IPS-20b (cell line): ENCODE measurements around the gene RAD51B.

Experiments
- H3K27ac ChIP-seq: one replicate; pipeline ENCODE4 v1.5.1; 2013; ENCODE audit warnings: low read length
- H3K27me3 ChIP-seq: 2 replicates; pipeline ENCODE4 v1.6.1; 2013; ENCODE audit warnings: mild to moderate bottlenecking, low read length, inconsistent platforms; ENCODE audit not compliant: insufficient read depth
- H3K36me3 ChIP-seq: 2 replicates; pipeline ENCODE4 v1.6.1; 2013; ENCODE audit warnings: low read depth, mild to moderate bottlenecking, inconsistent platforms, low read length, moderate library complexity; ENCODE audit not compliant: insufficient read depth
- H3K4me1 ChIP-seq: 2 replicates; pipeline ENCODE4 v1.6.1; 2013; ENCODE audit warnings: mild to moderate bottlenecking, control low read depth, inconsistent platforms, low read length, moderate library complexity; ENCODE audit not compliant: insufficient read depth
- H3K4me3 ChIP-seq: 2 replicates; pipeline ENCODE4 v1.5.1; 2013; ENCODE audit warnings: mild to moderate bottlenecking, low read length, inconsistent platforms
- H3K9ac ChIP-seq: 2 replicates; pipeline ENCODE4 v1.6.1; 2013; ENCODE audit warnings: low read depth, mild to moderate bottlenecking, inconsistent platforms, low read length, moderate library complexity
- H3K9me3 ChIP-seq: 2 replicates; pipeline ENCODE4 v1.6.1; 2013; ENCODE audit warnings: mild to moderate bottlenecking, low read depth, low read length, inconsistent platforms; ENCODE audit not compliant: insufficient read depth

The RAD51B gene

DNA sequence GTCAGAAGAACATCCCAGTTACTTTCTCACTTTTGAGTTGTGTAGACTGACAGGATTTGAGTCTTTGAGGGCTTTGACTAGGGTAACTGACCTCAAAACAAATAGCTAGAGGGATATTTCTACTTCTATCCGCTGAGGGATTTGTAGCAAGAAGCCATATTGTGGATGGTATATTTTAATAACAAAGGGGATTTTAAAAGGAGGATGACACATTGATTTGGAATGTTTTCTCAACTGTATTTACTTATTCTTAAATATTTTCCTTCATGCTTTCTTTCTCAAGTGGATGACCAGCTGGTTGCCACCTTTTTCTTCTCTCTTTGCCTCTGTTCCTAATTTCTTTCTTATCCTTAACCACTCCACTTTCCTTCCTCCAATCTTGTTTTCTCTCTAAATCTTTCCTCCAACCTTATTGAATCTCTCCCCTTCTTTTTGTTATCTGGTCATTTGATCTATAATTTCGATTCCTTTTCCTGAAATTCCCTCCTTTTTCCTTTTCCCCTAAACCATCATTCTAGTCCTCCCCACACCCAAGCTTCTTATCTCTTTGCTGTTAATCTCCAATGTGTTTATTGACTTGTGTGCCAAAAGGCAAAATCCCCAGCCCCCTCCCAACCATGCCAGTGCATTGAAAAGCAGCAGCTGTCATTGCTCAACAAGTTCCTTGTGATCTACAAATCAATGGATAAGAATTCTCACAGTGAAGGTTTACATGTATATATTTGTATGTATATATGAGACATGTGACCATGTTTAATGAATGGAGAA lies 411.6 kb downstream of the RAD51B start:
- Histone ChIP-seq H3K36me3 (no peaks in the 10 kb centered on the region), H3K4me1 (peaks cover 33% of the 10 kb centered on the region), H3K27me3 (no peaks in the 10 kb centered on the region), H3K4me3 (peak overlapping the region; percentile 19; the same call in 1 of the 2 replicates), H3K9me3 (no peaks in the 10 kb centered on the region), H3K27ac (no peak overlapping the region), H3K9ac (peak overlapping the region; percentile 45)

DNA sequence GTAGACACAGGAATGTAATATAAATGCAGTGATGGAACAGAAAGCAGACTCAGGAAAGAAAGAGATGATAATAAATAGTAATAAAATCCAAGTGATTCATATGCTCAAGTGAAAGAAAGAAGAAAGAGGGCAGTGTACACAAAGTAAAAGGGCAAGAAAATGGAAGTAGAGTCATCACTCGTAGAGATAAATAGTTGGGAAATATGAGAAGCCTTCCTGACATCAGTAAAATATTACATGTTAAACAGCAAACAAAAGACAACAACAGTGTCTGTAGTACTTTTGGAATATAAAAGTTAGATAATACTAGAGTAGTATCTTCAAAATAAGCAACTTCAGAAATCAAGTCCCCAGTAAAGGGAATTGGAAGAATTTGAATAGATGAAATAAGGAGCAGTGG lies 412.3 kb downstream of the RAD51B start:
- Histone ChIP-seq H3K4me1 (peaks cover 33% of the 10 kb centered on the region), H3K4me3 (peak overlapping the region; percentile 19; the same call in 1 of the 2 replicates), H3K27me3 (no peaks in the 10 kb centered on the region), H3K36me3 (no peaks in the 10 kb centered on the region), H3K9ac (peak overlapping the region; percentile 45; the same call in 1 of the 2 replicates), H3K9me3 (no peaks in the 10 kb centered on the region), H3K27ac (peak overlapping the region; percentile 25)

GRCh38 chr14:68232300-68233055 lies 412.9 kb downstream of the RAD51B start:
- H3K4me1 ChIP-seq: peaks cover 33% of the 10 kb centered on the region
- no peak overlapping the region for H3K4me3 ChIP-seq
- no peaks in the 10 kb centered on the region for H3K27me3 ChIP-seq
- peak overlapping the region; percentile 4; the same call in 1 of the 2 replicates for H3K9ac ChIP-seq
- no peaks in the 10 kb centered on the region for H3K36me3 ChIP-seq
- no peaks in the 10 kb centered on the region for H3K9me3 ChIP-seq
- H3K27ac ChIP-seq: peak overlapping the region; percentile 25

- Histone ChIP-seq H3K27me3 (no peaks in the 10 kb centered on the region), H3K36me3 (no peaks in the 10 kb centered on the region), H3K9ac (no peak overlapping the region; the same call in 1 of the 2 replicates), H3K27ac (peak overlapping the region; percentile 25), H3K9me3 (no peaks in the 10 kb centered on the region), H3K4me1 (peaks cover 33% of the 10 kb centered on the region), H3K4me3 (no peak overlapping the region)
These were observed 413.7 kb downstream of the RAD51B start for GRCh38 chr14:68233101-68233784.

GRCh38 chr14:68234101-68234905 lies 414.7 kb downstream of the RAD51B start:
- Histone ChIP-seq H3K9ac (no peak overlapping the region), H3K27me3 (no peaks in the 10 kb centered on the region), H3K9me3 (no peaks in the 10 kb centered on the region), H3K27ac (no peak overlapping the region), H3K4me1 (peaks cover 33% of the 10 kb centered on the region), H3K36me3 (no peaks in the 10 kb centered on the region), H3K4me3 (no peak overlapping the region)

- no peaks in the 10 kb centered on the region for H3K9me3 ChIP-seq
- no peaks in the 10 kb centered on the region for H3K27me3 ChIP-seq
- H3K27ac ChIP-seq: no peak overlapping the region
- no peak overlapping the region for H3K4me3 ChIP-seq
- no peak overlapping the region for H3K9ac ChIP-seq
- H3K4me1 ChIP-seq: peaks cover 29% of the 10 kb centered on the region
- H3K36me3 ChIP-seq: no peaks in the 10 kb centered on the region
These were observed 415.4 kb downstream of the RAD51B start for GRCh38 chr14:68235011-68235410.

DNA sequence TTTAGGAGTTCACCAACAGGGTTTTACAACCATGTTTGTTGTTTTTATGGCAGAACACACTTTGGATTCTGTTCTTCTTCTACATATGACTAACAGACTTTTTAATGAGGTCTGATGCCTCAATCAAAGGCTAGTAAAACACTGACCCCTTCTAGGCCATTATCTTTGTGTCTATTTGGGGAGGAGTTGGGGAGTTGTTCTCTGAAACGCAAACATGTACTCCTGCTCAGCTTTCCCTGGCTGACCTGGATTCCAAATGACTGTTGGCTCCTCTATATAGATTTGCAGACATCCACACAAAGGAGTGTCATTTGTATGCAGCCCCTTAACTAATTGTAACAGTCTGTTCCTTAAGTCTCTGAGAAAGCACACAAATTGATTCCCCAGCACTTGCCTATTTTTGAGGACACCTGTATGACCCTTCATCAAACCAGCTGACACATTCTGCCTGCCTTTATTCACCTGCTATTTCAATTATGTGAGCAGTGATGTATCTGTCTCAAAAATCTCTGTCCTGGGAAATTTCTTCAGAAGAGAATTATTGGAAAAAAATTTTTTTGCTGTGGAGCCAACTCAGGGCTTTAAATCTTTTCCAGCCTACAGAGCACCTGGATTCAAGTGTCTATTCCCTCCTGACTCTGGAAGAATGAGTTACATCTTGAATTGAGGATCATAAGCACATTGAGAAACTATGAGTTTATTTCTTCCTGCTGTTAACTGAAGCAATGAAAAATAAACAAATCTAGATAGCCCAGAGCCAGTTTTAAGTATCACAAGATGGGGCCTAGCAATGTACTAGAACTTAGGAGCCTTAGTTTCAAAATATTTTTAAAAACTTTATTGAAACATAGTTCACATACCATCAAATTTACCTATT lies 417.2 kb downstream of the RAD51B start:
- Histone ChIP-seq H3K27me3 (no peaks in the 10 kb centered on the region), H3K4me1 (peaks cover 12% of the 10 kb centered on the region), H3K9ac (no peak overlapping the region), H3K36me3 (no peaks in the 10 kb centered on the region), H3K4me3 (no peak overlapping the region), H3K27ac (no peak overlapping the region), H3K9me3 (no peaks in the 10 kb centered on the region)

GRCh38 chr14:68238551-68238950 lies 419.0 kb downstream of the RAD51B start:
- Histone ChIP-seq H3K9ac (no peak overlapping the region), H3K27ac (no peak overlapping the region), H3K27me3 (no peaks in the 10 kb centered on the region), H3K4me1 (peaks cover 2% of the 10 kb centered on the region; the same call in 1 of the 2 replicates), H3K36me3 (no peaks in the 10 kb centered on the region), H3K4me3 (no peak overlapping the region), H3K9me3 (no peaks in the 10 kb centered on the region)

DNA sequence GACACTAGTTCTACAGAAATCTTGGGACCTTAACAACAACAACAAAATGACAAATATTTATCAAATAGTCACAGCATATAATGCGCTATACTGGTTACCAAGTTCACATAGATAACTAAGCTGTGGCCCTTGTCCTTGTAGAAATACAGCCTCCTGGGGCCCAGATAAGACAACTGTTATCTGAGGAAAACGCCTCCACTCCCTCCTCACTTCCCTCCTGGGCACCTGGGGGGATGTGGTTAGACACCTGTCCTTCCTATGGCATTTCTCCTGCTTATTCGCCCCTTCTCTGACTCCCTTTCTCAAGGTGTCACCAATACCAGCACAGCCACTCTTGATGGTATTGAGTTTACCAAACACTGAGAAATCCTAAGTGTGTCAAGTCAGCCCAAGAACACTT lies 419.4 kb downstream of the RAD51B start:
- Histone ChIP-seq H3K9me3 (no peaks in the 10 kb centered on the region), H3K27me3 (no peaks in the 10 kb centered on the region), H3K4me1 (peaks cover 6% of the 10 kb centered on the region; the same call in 1 of the 2 replicates), H3K9ac (no peak overlapping the region), H3K36me3 (no peaks in the 10 kb centered on the region), H3K27ac (no peak overlapping the region), H3K4me3 (no peak overlapping the region)

DNA sequence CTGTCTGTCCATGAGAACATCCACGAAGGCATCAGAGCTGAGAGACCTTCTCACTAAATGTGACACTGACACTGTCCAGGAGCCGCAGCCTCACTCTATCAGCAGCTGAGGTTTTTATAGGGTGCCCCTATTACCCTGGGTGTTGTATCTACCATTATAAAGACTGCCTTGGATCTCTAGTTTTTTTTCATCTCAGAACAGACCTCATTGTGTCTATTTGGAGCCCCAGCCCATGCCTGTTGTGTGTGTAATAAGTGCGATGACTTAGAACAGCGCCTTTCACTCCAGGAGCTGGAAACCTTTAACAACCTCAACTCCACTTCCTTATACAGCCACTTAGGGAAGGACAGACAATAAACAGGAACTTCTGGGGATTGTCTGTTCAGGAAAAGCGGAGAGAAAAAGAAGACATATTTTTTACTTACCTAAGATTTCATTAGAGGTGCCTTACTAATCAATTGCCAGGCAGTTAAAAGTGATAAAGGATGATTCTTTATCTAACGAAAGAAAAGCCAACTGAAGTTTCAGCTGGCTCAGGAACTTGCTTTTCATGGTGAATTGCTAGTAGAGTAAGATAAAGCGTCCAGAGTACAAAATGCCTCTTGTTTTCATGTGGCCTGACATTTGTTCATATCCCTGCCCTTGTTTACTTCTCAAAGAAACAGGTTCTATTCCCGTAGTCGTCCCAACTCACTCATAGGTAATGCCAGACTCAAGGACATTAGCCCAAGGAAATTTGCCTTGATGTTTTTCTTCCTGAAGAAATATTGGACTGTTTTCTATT lies 420.6 kb downstream of the RAD51B start:
- Histone ChIP-seq H3K9me3 (no peaks in the 10 kb centered on the region), H3K4me1 (peaks cover 13% of the 10 kb centered on the region), H3K9ac (no peak overlapping the region)

More for the DNA sequence above, 420.6 kb downstream of the RAD51B start:
- Histone ChIP-seq H3K27me3 (no peaks in the 10 kb centered on the region), H3K36me3 (no peaks in the 10 kb centered on the region), H3K27ac (no peak overlapping the region), H3K4me3 (no peak overlapping the region)
